Measurements from ENCODE around the gene GBE1.
A peak's percentile ranks its signal among the peaks of the same experiment; 100 is the strongest.

GBE1 gene

DNA sequence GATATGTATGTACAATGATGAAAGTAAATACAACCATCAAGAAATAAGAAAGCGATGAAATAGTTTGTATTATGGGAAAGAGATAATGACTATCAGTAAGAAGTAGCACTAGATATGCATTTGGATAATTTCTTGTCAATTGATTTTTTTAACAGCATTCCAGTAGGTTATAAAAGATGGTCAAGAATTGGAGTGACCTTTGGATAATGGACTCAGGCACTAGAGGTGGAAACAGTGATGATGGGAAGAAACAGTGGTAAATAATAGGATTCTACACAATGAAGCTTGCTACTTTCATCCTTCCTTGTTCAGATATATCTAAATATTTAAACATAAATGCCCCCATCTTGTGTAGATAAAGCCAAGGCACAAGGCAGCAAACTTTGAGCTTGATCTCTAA lies 101.4 kb downstream of the GBE1 start:
- in situ Hi-C loops (cut with MboI; ENCODE audit: low sequenced_read_pairs): no loop called here
- DNase-seq (ENCODE audit: low spot score in 2 of 2): no peak
- Histone ChIP-seq H3K27me3 (ENCODE audit: low read depth) (no peaks in the 10 kb centered on the region), H3K4me1 (peaks cover 10% of the 10 kb centered on the region), H3K36me3 (replicated peaks) (no peaks in the 10 kb centered on the region), H3K4me3 (no peak overlapping the region), H3K9me3 (no peaks in the 10 kb centered on the region)

DNA sequence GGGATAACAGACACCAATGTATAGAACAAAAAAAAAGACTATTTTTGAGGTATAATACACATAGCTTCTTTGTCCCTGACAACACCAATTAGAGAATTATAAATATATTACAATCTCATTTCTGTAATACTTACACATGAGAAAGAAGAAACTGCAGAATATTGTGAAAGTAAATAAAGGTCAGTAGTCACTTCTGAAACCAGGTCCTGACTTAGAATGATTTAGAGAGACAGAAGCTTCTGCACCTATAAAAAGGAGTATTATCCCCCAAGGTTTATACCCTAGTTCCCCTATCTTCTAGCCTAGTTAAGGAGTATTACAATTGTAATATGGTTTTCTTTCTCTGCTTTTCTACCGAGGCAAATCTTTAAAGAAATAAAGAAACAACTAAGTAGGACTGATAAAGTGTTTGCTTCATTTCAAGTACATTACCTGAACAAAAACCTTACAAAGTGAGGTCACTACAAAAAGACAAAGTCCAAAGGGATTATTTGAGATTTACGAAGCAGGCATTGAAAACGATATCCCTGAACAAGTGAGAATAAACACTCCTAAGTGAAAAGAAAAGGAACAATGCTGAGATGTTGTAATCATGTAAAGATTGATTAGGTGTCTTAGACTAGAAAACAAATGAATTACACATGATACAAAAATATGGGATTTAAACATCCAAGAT lies 103.0 kb downstream of the GBE1 start:
- peak in 1 of 2 experiments; percentile 84 for DNase-seq (ENCODE audit: low spot score in 2 of 2)
- Histone ChIP-seq H3K9me3 (no peaks in the 10 kb centered on the region), H3K4me3 (no peak overlapping the region), H3K27me3 (ENCODE audit: low read depth) (no peaks in the 10 kb centered on the region), H3K36me3 (replicated peaks) (no peaks in the 10 kb centered on the region), H3K4me1 (peaks cover 10% of the 10 kb centered on the region)
- in situ Hi-C loops (cut with MboI; ENCODE audit: low sequenced_read_pairs): no loop called here

DNA sequence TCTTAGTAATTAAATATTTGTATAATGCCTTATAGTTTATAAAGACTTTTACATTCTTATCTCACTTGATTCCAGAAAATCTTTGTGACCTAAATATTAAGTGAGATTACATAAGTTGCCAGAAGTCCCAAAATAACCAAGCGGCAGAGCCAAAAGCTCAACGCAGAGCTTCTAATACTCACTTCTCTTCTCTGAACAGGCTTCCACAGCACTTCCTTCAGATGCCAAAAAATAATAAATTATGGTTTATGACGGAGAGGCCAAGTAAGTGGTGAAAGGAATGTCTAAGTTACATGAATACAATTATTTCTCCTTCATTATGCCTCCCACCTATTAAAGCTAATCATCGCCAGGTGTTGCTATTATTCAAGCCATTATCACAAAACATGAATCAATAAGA lies 110.3 kb downstream of the GBE1 start:
- H3K4me1 ChIP-seq: no peaks in the 10 kb centered on the region
- no peaks in the 10 kb centered on the region for H3K27me3 ChIP-seq (ENCODE audit: low read depth)
- DNase-seq (ENCODE audit: low spot score in 2 of 2): no peak
- H3K4me3 ChIP-seq: no peak overlapping the region
- no peaks in the 10 kb centered on the region for H3K36me3 ChIP-seq (replicated peaks)
- H3K9me3 ChIP-seq: no peaks in the 10 kb centered on the region
- in situ Hi-C loops (cut with MboI; ENCODE audit: low sequenced_read_pairs): no loop called here

DNA sequence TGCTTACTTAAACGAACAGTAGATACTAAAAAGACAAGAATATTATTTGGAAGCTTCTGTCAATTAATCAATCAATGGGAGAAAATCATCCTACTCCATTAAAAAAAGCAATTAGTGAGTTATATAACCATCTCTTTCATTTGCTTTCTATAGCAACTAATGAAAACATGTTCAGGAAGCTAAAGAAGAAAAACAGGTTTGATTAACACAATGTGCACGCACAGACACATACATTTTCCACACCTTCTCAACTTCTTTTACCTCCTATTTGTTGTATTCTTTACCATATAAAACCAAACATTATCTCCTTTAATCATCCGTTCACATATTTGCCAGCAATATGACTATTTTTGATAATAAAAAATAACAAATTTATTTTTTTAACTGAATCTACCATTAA lies 111.3 kb downstream of the GBE1 start:
- no peak overlapping the region for H3K4me3 ChIP-seq
- H3K27me3 ChIP-seq (ENCODE audit: low read depth): no peaks in the 10 kb centered on the region
- H3K4me1 ChIP-seq: no peaks in the 10 kb centered on the region
- no peak for DNase-seq (ENCODE audit: low spot score in 2 of 2)
- in situ Hi-C loops (cut with MboI; ENCODE audit: low sequenced_read_pairs): no loop called here
- H3K36me3 ChIP-seq (replicated peaks): no peaks in the 10 kb centered on the region
- H3K9me3 ChIP-seq: no peaks in the 10 kb centered on the region

DNA sequence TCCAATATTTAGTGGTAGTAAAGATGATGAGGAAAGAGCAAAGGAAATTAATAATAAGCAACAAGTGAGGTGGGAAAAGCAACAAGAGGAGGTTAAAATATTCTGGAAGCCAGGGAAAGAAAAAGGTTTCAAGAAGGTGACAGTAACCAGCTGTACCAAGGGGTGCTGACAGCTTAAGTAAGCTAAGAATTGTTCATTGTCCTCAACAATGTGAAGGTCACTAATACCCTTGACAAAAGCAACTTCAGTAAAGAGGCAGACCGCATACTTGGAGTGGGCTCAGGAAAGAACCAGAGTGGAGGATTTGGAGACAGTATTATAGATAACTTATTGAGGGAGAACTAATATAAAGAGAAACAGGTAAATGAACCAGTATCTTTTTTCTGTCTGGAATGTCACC lies 116.2 kb downstream of the GBE1 start:
- DNase-seq (ENCODE audit: low spot score in 2 of 2): peak in 1 of 2 experiments; percentile 26
- Histone ChIP-seq H3K9me3 (no peaks in the 10 kb centered on the region), H3K4me3 (no peak overlapping the region), H3K36me3 (replicated peaks) (no peaks in the 10 kb centered on the region), H3K27me3 (ENCODE audit: low read depth) (no peaks in the 10 kb centered on the region), H3K4me1 (no peaks in the 10 kb centered on the region)
- in situ Hi-C loops (cut with MboI; ENCODE audit: low sequenced_read_pairs): no loop called here

DNA sequence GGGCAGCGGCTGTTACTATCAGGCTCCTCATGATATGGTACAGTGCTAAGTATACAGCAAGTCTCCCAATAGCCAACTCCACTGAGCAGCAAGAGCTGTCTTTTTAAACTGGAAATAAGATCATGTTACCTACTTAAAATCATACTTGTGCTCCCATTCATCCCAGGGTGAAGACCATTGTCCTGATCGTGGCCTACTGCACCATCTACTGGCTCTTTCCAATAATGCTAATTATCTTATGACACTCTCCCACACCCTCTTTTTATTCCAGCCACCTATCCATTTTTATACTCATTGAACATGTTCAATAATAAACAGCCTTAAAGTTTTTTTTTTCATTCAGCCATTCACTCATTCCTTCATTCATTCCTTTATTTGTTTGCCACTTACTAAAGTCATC lies 117.7 kb downstream of the GBE1 start:
- Histone ChIP-seq H3K4me3 (no peak overlapping the region), H3K27me3 (ENCODE audit: low read depth) (no peaks in the 10 kb centered on the region), H3K4me1 (no peaks in the 10 kb centered on the region), H3K36me3 (replicated peaks) (no peaks in the 10 kb centered on the region), H3K9me3 (no peaks in the 10 kb centered on the region)
- in situ Hi-C loops (cut with MboI; ENCODE audit: low sequenced_read_pairs): no loop called here
- peak; percentile 38 to 56 for DNase-seq (ENCODE audit: low spot score in 2 of 2)

DNA sequence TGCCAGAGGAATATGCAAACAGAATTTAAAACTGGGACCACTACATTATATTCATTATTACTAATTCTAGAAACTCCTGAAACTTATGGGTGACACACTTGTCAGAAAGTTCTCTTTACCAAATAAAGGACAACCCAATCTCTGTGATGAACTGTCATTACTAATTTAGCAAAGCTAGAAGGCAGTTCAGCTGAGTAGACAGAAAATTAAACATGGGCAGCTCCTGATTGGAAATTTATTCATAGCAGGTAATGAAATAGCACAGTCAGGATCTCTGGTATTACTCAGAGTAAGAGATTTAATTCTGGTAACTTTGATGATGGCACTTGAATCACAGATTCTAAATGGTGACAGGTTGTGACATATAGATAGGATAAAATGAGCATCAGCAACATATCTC lies 123.0 kb downstream of the GBE1 start:
- no peaks in the 10 kb centered on the region for H3K27me3 ChIP-seq (ENCODE audit: low read depth)
- in situ Hi-C loops (cut with MboI; ENCODE audit: low sequenced_read_pairs): no loop called here
- no peaks in the 10 kb centered on the region for H3K36me3 ChIP-seq (replicated peaks)
- H3K4me1 ChIP-seq: no peaks in the 10 kb centered on the region
- H3K9me3 ChIP-seq: no peaks in the 10 kb centered on the region
- no peak for DNase-seq (ENCODE audit: low spot score in 2 of 2)
- no peak overlapping the region for H3K4me3 ChIP-seq

DNA sequence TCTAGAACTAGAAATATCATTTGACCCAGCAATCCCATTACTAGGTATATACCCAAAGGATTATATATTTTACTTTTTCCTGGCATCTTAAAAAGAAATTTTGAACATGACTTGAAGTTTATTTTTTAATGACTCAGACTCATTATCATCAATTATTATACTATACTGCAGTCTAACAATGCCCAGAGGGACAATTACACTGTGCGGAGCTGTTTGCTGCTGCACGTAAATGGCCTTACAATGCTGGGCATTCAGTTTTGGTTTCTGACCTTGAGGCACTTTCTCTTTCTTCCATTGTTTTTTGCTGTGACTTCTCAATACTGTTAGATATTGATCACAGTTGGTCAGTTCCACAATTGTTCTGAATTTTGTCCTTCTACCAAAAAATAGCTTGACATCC lies 128.8 kb downstream of the GBE1 start:
- no peaks in the 10 kb centered on the region for H3K36me3 ChIP-seq (replicated peaks)
- DNase-seq (ENCODE audit: low spot score in 2 of 2): no peak
- H3K27me3 ChIP-seq (ENCODE audit: low read depth): no peaks in the 10 kb centered on the region
- in situ Hi-C loops (cut with MboI; ENCODE audit: low sequenced_read_pairs): no loop called here
- no peak overlapping the region for H3K4me3 ChIP-seq
- H3K4me1 ChIP-seq: peaks cover 3% of the 10 kb centered on the region; the same call in 1 of the 2 replicates
- H3K9me3 ChIP-seq: no peaks in the 10 kb centered on the region

DNA sequence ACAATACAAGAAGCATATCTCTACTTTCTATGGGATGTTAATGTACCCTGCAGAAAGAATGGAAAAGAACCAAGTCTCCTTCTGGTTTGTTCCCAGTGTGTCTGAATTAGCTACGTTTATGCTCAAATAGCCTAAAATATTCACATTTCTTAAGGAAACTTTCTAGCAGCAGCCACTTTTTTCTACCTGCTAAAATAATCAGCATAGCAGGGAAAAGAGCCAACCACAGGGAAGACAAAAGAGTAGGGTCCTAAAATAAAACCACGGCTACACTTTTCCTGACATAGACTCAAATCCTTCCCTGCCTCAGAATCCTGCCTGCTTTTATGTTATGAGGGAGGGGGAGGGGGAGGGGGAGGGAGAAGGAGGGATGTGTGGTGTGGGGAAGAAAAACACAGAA lies 136.7 kb downstream of the GBE1 start:
- H3K36me3 ChIP-seq (replicated peaks): no peaks in the 10 kb centered on the region
- no peak for DNase-seq (ENCODE audit: low spot score in 2 of 2)
- in situ Hi-C loops (cut with MboI; ENCODE audit: low sequenced_read_pairs): no loop called here

DNA sequence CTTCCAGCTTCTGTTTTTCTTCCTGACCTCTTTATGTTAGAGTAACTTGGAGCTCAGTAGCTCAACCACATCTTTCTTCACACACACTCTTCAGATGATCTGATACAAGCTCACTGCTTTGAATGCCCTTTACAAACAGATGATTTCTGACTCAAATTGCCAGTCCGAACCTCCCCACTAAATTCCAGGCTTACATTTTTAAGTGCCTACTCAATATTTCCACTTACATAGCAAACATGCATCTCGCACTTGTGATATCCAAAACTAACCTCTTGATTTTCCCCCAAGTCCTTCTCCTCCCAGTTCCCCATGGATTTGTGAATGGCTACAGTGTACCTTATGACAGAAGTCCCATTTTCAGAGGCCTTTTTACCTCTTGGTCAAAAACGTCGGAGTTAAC lies 139.1 kb downstream of the GBE1 start:
- H3K36me3 ChIP-seq (replicated peaks): no peaks in the 10 kb centered on the region
- no peaks in the 10 kb centered on the region for H3K9me3 ChIP-seq
- no peak for DNase-seq (ENCODE audit: low spot score in 2 of 2)
- in situ Hi-C loops (cut with MboI; ENCODE audit: low sequenced_read_pairs): no loop called here
- H3K4me3 ChIP-seq: no peak overlapping the region
- H3K27me3 ChIP-seq (ENCODE audit: low read depth): no peaks in the 10 kb centered on the region
- peaks cover 7% of the 10 kb centered on the region for H3K4me1 ChIP-seq

More for the DNA sequence above, 136.7 kb downstream of the GBE1 start:
- H3K4me3 ChIP-seq: no peak overlapping the region
- peaks cover 7% of the 10 kb centered on the region for H3K4me1 ChIP-seq
- no peaks in the 10 kb centered on the region for H3K9me3 ChIP-seq
- H3K27me3 ChIP-seq (ENCODE audit: low read depth): no peaks in the 10 kb centered on the region

DNA sequence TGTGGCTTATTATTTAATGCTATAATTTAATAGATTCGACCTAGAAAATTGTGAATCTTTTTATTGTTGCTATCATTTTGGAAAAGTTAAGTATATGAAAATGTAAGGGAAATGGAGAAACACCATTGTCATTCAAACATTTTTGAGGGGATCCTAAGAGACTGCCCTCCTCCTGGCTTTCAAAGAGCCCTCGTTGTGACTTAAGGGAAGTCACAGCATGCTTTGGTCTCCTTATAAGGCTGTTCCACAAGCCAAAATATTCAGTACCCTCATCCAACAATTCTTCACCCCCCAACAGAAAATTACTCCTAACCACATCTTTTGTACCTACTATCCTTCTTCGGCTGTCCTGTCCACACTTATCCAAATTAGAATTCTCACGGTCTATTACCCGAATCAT lies 140.2 kb downstream of the GBE1 start:
- Histone ChIP-seq H3K36me3 (replicated peaks) (no peaks in the 10 kb centered on the region), H3K4me3 (no peak overlapping the region), H3K9me3 (no peaks in the 10 kb centered on the region), H3K27me3 (ENCODE audit: low read depth) (no peaks in the 10 kb centered on the region), H3K4me1 (peaks cover 3% of the 10 kb centered on the region; the same call in 1 of the 2 replicates)
- in situ Hi-C loops (cut with MboI; ENCODE audit: low sequenced_read_pairs): no loop called here
- no peak for DNase-seq (ENCODE audit: low spot score in 2 of 2)

DNA sequence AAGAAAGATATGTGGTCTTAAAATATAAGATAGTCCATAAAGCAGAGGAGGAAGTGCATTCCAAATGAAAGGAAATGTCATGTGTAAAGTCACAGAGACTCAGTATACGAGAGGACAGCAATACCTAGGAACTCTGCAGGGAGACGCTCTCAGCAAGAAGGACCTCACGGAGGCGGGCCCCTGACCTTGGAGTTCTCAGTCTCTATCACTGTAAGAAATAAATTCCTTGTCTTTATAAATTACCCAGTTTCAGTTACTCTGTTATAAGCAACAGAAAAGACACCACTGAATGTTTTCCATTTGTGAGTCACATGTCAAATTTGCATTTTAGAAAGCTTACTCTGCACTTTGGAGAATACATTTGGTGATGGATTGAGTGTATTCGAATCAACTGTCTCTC lies 140.6 kb downstream of the GBE1 start:
- peaks cover under 1% of the 10 kb centered on the region; the same call in 1 of the 2 replicates for H3K4me1 ChIP-seq
- no peaks in the 10 kb centered on the region for H3K9me3 ChIP-seq
- H3K4me3 ChIP-seq: no peak overlapping the region
- DNase-seq (ENCODE audit: low spot score in 2 of 2): no peak
- H3K36me3 ChIP-seq (replicated peaks): no peaks in the 10 kb centered on the region
- H3K27me3 ChIP-seq (ENCODE audit: low read depth): no peaks in the 10 kb centered on the region
- in situ Hi-C loops (cut with MboI; ENCODE audit: low sequenced_read_pairs): no loop called here

DNA sequence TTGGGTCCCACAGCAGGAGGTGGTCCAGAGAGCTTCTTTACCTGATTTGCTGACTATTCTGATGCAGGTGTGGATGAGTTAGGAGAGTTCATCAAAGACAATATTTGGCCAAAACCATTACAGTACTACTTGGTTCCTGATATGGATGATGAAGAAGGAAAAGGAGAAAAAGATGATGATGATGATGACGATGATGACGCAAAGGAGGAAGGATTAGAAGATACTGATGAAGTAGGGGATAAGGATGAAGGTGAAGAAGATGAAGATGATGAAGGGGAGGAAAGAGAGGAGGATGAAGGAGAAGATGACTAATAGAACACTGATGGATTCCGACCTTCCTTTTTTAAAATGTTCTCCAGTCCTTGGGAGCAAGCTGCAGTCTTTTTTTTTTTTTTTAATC lies 148.7 kb downstream of the GBE1 start:
- Histone ChIP-seq H3K27me3 (ENCODE audit: low read depth) (no peaks in the 10 kb centered on the region), H3K4me3 (no peak overlapping the region), H3K9me3 (no peaks in the 10 kb centered on the region), H3K36me3 (replicated peaks) (no peaks in the 10 kb centered on the region), H3K4me1 (no peaks in the 10 kb centered on the region)
- in situ Hi-C loops (cut with MboI; ENCODE audit: low sequenced_read_pairs): no loop called here
- no peak for DNase-seq (ENCODE audit: low spot score in 2 of 2)

DNA sequence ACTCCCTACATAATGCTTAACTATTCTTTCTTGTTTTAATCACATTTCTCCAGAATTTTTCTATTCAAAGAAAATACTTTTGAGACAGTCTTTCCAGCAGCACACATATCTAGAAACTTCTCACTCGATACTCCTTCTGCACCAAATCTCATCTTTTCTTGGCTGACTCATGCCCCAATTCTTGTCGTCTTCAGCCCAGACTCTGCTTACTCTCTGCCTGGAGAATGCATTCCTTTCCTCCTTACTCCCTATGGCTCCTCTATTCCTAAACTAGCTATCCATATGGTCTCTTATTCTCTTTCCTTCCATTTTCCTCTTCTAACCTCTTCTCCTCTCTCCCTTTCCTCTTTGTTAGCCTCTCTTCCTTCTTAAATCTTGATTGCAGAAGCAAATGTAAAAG lies 158.7 kb downstream of the GBE1 start:
- in situ Hi-C loops (cut with MboI; ENCODE audit: low sequenced_read_pairs): no loop called here
- no peak for DNase-seq (ENCODE audit: low spot score in 2 of 2)
- Histone ChIP-seq H3K4me1 (no peaks in the 10 kb centered on the region), H3K36me3 (replicated peaks) (no peaks in the 10 kb centered on the region), H3K4me3 (no peak overlapping the region), H3K9me3 (no peaks in the 10 kb centered on the region), H3K27me3 (ENCODE audit: low read depth) (no peaks in the 10 kb centered on the region)

DNA sequence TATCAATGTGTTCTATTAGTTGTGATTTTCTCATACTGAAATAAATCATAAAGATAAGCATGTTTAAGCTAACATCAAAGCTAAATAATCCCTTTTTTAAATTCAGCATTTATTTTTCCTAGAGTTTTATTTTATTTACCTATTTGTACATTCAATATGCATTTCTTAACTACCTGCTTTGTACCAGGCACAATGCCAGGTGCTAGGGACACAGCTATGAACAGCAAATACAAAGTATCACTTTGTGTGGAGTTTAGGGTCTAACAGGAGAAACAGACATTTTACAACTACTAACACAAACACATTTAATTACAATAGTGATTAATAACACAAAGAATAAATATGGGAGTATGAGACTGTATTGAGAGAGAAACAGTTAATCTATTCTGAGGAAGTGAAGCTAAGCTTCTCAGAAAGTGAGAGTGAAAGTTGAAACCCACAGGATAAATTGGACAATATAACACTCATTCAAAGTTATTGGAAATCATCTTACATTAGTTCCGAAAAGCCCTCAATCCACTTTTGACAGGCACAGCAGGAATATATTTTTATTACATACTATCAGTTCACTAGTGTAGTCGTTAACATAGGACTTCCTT lies 159.6 kb downstream of the GBE1 start:
- Histone ChIP-seq H3K36me3 (replicated peaks) (no peaks in the 10 kb centered on the region), H3K9me3 (no peaks in the 10 kb centered on the region), H3K27me3 (ENCODE audit: low read depth) (no peaks in the 10 kb centered on the region), H3K4me3 (no peak overlapping the region), H3K4me1 (no peaks in the 10 kb centered on the region)
- in situ Hi-C loops (cut with MboI; ENCODE audit: low sequenced_read_pairs): no loop called here
- no peak for DNase-seq (ENCODE audit: low spot score in 2 of 2)

Data from HAP-1 (cell line).